ENCODE measurements around the gene GDF10. TPM values are rescaled to one million over a fixed set of nuclear protein-coding genes. Genes with fewer than 3 reads are reported as not detected.

GDF10 gene, protein sequence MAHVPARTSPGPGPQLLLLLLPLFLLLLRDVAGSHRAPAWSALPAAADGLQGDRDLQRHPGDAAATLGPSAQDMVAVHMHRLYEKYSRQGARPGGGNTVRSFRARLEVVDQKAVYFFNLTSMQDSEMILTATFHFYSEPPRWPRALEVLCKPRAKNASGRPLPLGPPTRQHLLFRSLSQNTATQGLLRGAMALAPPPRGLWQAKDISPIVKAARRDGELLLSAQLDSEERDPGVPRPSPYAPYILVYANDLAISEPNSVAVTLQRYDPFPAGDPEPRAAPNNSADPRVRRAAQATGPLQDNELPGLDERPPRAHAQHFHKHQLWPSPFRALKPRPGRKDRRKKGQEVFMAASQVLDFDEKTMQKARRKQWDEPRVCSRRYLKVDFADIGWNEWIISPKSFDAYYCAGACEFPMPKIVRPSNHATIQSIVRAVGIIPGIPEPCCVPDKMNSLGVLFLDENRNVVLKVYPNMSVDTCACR
- total RNA-seq (2021) = 0.20 TPM in 1 of 2 replicates, not detected in the other
- long read RNA-seq = 0 reads

GRCh38 chr10:47299611-47300428 is at the start of gene GDF10:
Gene GDF10, plus strand, starts transcription at chr10:47300197. Its CDS starts 455 bp downstream, at chr10:47300652.
- H3K27me3 ChIP-seq (ENCODE audit: insufficient read depth, low read length) = peaks cover 14% of the 10 kb centered on the region; the same call in 1 of the 2 replicates
- Mint-ChIP-seq H3K4me3 (peak within 1 kb of the TSS; percentile 56 to 78), H3K9me3 (no peaks in the 10 kb centered on the region), H3K4me1 (peaks cover 8 to 24% of the 10 kb centered on the region in 2 experiments), H3K27me3 (ENCODE audit: low read depth) (peaks cover 78% of the 10 kb centered on the region), H3K27ac (no peak within 1 kb of the TSS), H3K36me3 (ENCODE audit: insufficient read depth in 1 of 3, low read depth in 3 of 3) (no peaks in the 10 kb centered on the region)
- H3K18ac ChIP-seq (ENCODE audit: insufficient read length, low read depth, low read length) = no peak within 1 kb of the TSS
- no peak for DNase-seq
- no peaks in the 10 kb centered on the region for H3K79me2 ChIP-seq (ENCODE audit: insufficient read depth, low read length)
- no peak within 1 kb of the TSS for H3K4ac ChIP-seq (ENCODE audit: low read depth, low read length)
- no peak within 1 kb of the TSS for H3K14ac ChIP-seq (ENCODE audit: insufficient read depth, low read length)
- H2BK5ac ChIP-seq (ENCODE audit: insufficient read length, low read length) = no peak within 1 kb of the TSS
- no peaks in the 10 kb centered on the region for H3K79me1 ChIP-seq (ENCODE audit: insufficient read depth, low read depth, low read length, poor library complexity, severe bottlenecking)
- H3K9ac ChIP-seq (ENCODE audit: extremely low read depth, insufficient read length, low read length) = no peak within 1 kb of the TSS
- no peak within 1 kb of the TSS for H2BK12ac ChIP-seq (ENCODE audit: insufficient read length, low read depth, low read length)
- no CpG with 5 or more reads among the region's 64 CpGs for WGBS (ENCODE audit: extremely low coverage, insufficient read length, low lambda C conversion rate)
- no peak within 1 kb of the TSS for H2BK120ac ChIP-seq (ENCODE audit: low read depth, low read length, poor library complexity, severe bottlenecking)
- H3K27ac ChIP-seq (ENCODE audit: insufficient read length, low read depth, low read length) = no peak within 1 kb of the TSS
- no peak within 1 kb of the TSS for H2BK20ac ChIP-seq (ENCODE audit: low read depth, low read length, poor library complexity, severe bottlenecking)
- H3K23ac ChIP-seq (ENCODE audit: insufficient read length, low read depth, low read length) = no peak within 1 kb of the TSS
- no peaks in the 10 kb centered on the region for H4K20me1 ChIP-seq (ENCODE audit: control insufficient read depth, insufficient read depth, insufficient read length)
- H2AK5ac ChIP-seq (ENCODE audit: insufficient read length, low read length) = no peak within 1 kb of the TSS
- no peak within 1 kb of the TSS for H4K91ac ChIP-seq (ENCODE audit: insufficient read length, low read depth, low read length)
- no peak within 1 kb of the TSS for H4K5ac ChIP-seq (ENCODE audit: insufficient read length, low read depth, low read length)
- H3K9me3 ChIP-seq (ENCODE audit: control insufficient read depth, low read depth, low read length) = no peaks in the 10 kb centered on the region
- peak within 1 kb of the TSS; percentile 62 for H3K4me2 ChIP-seq (ENCODE audit: insufficient read depth, insufficient read length, low read length)
- H3K56ac ChIP-seq (ENCODE audit: insufficient read length, low read depth, low read length) = no peak within 1 kb of the TSS
- no peak within 1 kb of the TSS for H3T11ph ChIP-seq (ENCODE audit: low read length)
- no peak within 1 kb of the TSS for H2BK15ac ChIP-seq (ENCODE audit: low read depth, low read length)
- H2AFZ ChIP-seq (ENCODE audit: low read length) = no peak within 1 kb of the TSS
- no peak for TF ChIP-seq CTCF (conservative IDR thresholded peaks at IDR 0.05)
- no peak within 1 kb of the TSS for H4K8ac ChIP-seq (replicated peaks; ENCODE audit: insufficient read length, low read depth, low read length)
- peaks cover 4% of the 10 kb centered on the region for H3K23me2 ChIP-seq (ENCODE audit: insufficient read length, low read depth, low read length, poor library complexity, severe bottlenecking)
- H3K4me1 ChIP-seq (ENCODE audit: insufficient read depth, low read length) = no peaks in the 10 kb centered on the region
